HG02798 (cell line): Measurements from ENCODE around the gene ESPL1.
"Not testable (repeated sequence)": the region's sequence is repeated elsewhere in the genome, so short reads cannot be mapped to it uniquely, and the experiment has no call there.

ENCODE experiments used
- ATAC-seq: cut with Tn5 transposase; IDR thresholded peaks from one replicate; pipeline ENCODE4 v1.9.1; 2021; ENCODE audit warnings: mild to moderate bottlenecking; ENCODE audit not compliant: unreplicated experiment, poor library complexity

ESPL1 gene

GRCh38 chr12:53330671-53331070 is 62.6 kb downstream of the ESPL1 start:
- no peak for ATAC-seq

GRCh38 chr12:53332339-53332738 is 64.2 kb downstream of the ESPL1 start:
- not testable (repeated sequence) for ATAC-seq

GRCh38 chr12:53332744-53333143 is 64.6 kb downstream of the ESPL1 start:
- no peak for ATAC-seq

- ATAC-seq = no peak
Observed at GRCh38 chr12:53333289-53333688, 65.2 kb downstream of the ESPL1 start.

GRCh38 chr12:53333845-53334244 is 65.7 kb downstream of the ESPL1 start:
- no peak for ATAC-seq

- no peak for ATAC-seq
Observed at GRCh38 chr12:53334822-53335221, 66.7 kb downstream of the ESPL1 start.

- ATAC-seq = no peak
Observed at GRCh38 chr12:53336181-53336681, 68.1 kb downstream of the ESPL1 start, which contains the start of gene SP7. Gene SP7, minus strand, starts transcription at chr12:53336354. Its CDS starts 708 bp downstream, at chr12:53335646.

GRCh38 chr12:53338017-53338416 is 69.9 kb downstream of the ESPL1 start:
- ATAC-seq = no peak

GRCh38 chr12:53338916-53339315 is 70.8 kb downstream of the ESPL1 start:
- ATAC-seq = no peak

- no peak for ATAC-seq
Observed at GRCh38 chr12:53340398-53340797, 72.3 kb downstream of the ESPL1 start.
